ENCODE data around the gene PHETA2.
"Not testable (repeated sequence)": the region's sequence is repeated elsewhere in the genome, so short reads cannot be mapped to it uniquely, and the experiment has no call there.

Gene PHETA2

GRCh38 chr22:42104332-42104860, 30.3 kb downstream of the PHETA2 start:
- DNase-seq (ENCODE audit: low read depth): not testable (repeated sequence)

GRCh38 chr22:42108848-42109247, 34.8 kb downstream of the PHETA2 start:
- no peak for DNase-seq (ENCODE audit: low read depth)

GRCh38 chr22:42111798-42112197, 37.8 kb downstream of the PHETA2 start:
- no peak for DNase-seq (ENCODE audit: low read depth)

- DNase-seq (ENCODE audit: low read depth): not testable (repeated sequence)
Measured at GRCh38 chr22:42112793-42113192, 38.7 kb downstream of the PHETA2 start.

GRCh38 chr22:42114721-42115120, 40.7 kb downstream of the PHETA2 start:
- DNase-seq (ENCODE audit: low read depth): no peak

GRCh38 chr22:42115420-42115830, 41.4 kb downstream of the PHETA2 start:
- DNase-seq (ENCODE audit: low read depth): not testable (repeated sequence)

- DNase-seq (ENCODE audit: low read depth): no peak
Measured at GRCh38 chr22:42116848-42117424, 42.9 kb downstream of the PHETA2 start.

GRCh38 chr22:42120231-42121021, 46.4 kb downstream of the PHETA2 start:
- DNase-seq (ENCODE audit: low read depth): not testable (repeated sequence)

- DNase-seq (ENCODE audit: low read depth): not testable (repeated sequence)
Measured at GRCh38 chr22:42123529-42123928, 49.5 kb downstream of the PHETA2 start.

- no peak for DNase-seq (ENCODE audit: low read depth)
Measured at GRCh38 chr22:42127606-42128005, 53.6 kb downstream of the PHETA2 start.

GRCh38 chr22:42128007-42128406, 54.0 kb downstream of the PHETA2 start:
- not testable (repeated sequence) for DNase-seq (ENCODE audit: low read depth)
